Brain microvascular endothelial cell (primary cell): ENCODE data around the gene LTBP3.
A peak's percentile ranks its signal among the peaks of the same experiment; 100 is the strongest.
"Not testable (repeated sequence)": the region's sequence is repeated elsewhere in the genome, so short reads cannot be mapped to it uniquely, and the experiment has no call there.

ENCODE experiments used
- DNase-seq: peaks from one replicate; pipeline ENCODE4 v3.0.0-alpha.2; 2020
- H3K27ac ChIP-seq: fragments of 250-450 bp; sonication (Bioruptor Pico); 2 replicates; pipeline ENCODE4 v1.5.1; 2020; ENCODE audit warnings: mild to moderate bottlenecking, moderate library complexity
- H3K27me3 ChIP-seq: fragments of 250-450 bp; sonication (Bioruptor Pico); replicated peaks from 2 replicates; pipeline ENCODE4 v1.5.1; 2020; ENCODE audit warnings: mild to moderate bottlenecking
- H3K36me3 ChIP-seq: fragments of 250-450 bp; sonication (Bioruptor Pico); replicated peaks from 2 replicates; pipeline ENCODE4 v1.5.1; 2020; ENCODE audit warnings: mild to moderate bottlenecking
- H3K4me3 ChIP-seq: 2 replicates; pipeline ENCODE4 v1.5.1; 2011; ENCODE audit warnings: low read depth, mild to moderate bottlenecking, control low read depth, low read length, moderate library complexity
- in situ Hi-C: cut with HindIII; loops from 2 replicates; pipeline ENCODE4 v1.10.0; 2017; ENCODE audit warnings: low sequenced_read_pairs, low pct_ligation_motif_present
- TF ChIP-seq, protein P1 (sequence below): IDR thresholded peaks from 2 replicates; pipeline ENCODE4 v1.5.1; 2011; ENCODE audit warnings: low read depth, mild to moderate bottlenecking, moderate library complexity, low read length, control low read depth, inconsistent platforms; ENCODE audit errors: missing control alignments

LTBP3 gene

DNA sequence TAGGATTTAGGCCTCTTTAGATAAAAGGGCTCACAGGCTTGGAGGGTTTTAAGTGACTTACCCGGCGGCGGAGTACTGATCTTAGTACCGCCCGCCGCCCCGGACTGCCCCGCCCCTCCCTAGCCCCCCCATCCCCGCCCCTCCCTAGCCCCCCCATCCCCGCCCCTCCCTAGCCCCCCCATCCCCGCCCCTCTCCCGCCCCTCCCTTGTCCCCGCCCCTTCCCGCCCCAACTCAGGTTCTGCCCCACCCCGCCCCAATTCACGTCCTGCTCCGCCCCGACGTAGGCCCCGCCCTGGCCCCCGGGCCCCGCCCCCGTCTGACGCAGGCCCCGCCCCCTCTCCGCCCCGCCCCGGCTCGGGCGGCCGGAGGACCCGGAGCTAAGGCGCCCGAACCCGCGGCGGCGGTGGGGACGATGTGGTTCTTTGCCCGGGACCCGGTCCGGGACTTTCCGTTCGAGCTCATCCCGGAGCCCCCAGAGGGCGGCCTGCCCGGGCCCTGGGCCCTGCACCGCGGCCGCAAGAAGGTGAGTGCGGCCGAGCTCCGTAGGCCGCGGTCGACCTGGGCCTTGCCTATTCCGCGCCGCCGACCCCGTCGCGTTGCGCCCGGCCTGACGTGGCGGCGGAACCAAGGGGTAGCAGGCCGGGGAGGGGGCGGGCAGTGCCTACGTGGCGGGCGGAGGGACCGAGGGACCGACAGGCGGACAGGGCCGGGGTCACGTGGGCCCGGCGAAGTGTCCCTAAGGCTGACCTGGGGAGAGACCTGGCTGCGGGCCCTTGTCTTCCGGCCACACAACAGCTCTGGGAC lies 33.2 kb downstream of the LTBP3 start, which contains the start of gene SCYL1:
Gene SCYL1 (plus strand): TSS at position 343 of the 805 bp plus-strand sequence. CDS start 71 bp downstream, at position 414.
- peak within 1 kb of the TSS; percentile 92 for H3K27ac ChIP-seq
- H3K4me3 ChIP-seq, result peak within 1 kb of the TSS; percentile 86
- no peaks in the 10 kb centered on the region for H3K27me3 ChIP-seq
- TF ChIP-seq, protein P1, sequence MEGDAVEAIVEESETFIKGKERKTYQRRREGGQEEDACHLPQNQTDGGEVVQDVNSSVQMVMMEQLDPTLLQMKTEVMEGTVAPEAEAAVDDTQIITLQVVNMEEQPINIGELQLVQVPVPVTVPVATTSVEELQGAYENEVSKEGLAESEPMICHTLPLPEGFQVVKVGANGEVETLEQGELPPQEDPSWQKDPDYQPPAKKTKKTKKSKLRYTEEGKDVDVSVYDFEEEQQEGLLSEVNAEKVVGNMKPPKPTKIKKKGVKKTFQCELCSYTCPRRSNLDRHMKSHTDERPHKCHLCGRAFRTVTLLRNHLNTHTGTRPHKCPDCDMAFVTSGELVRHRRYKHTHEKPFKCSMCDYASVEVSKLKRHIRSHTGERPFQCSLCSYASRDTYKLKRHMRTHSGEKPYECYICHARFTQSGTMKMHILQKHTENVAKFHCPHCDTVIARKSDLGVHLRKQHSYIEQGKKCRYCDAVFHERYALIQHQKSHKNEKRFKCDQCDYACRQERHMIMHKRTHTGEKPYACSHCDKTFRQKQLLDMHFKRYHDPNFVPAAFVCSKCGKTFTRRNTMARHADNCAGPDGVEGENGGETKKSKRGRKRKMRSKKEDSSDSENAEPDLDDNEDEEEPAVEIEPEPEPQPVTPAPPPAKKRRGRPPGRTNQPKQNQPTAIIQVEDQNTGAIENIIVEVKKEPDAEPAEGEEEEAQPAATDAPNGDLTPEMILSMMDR, result no peak
- peaks cover 30% of the 10 kb centered on the region for H3K36me3 ChIP-seq
- DNase-seq, result peak; percentile 53
- in situ Hi-C loops, result no loop called here

DNA sequence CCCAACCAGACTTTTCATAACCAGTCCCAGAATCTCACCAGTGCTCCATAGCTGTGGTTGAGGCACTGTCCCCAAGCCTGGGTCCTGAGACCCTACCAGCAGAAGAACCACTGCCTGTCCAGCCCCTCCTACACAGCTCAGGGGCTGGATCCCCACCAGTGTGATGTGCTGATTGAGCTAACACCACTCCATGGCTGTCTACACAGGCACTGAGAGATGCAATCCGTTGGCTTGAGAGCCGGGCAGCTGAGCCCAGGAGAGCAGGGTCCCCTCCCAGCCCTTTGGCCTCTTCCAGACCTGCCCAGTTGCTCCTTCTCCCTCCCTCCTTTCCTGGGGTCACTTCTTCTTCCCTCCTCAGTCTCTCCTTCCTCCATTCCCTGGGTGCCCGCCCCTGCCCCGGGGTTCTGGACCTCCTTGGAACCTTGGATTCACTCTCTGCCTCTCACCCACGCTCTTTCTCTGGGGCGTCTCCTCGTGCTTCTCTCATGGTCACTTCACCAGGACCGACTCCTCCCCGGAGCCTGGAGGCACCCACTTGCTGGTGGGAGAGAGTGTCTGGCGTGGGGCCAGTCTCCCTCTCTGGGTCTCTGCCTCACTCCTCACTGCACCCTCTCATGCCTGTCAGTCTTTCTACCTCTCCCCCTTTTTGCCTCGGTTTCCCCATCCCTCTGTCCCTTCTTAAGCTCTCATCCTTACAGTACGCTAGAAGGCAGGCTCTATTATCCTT lies 34.0 kb downstream of the LTBP3 start:
- no peak overlapping the region for H3K27ac ChIP-seq
- no peaks in the 10 kb centered on the region for H3K27me3 ChIP-seq
- in situ Hi-C loops, result no loop called here
- TF ChIP-seq, protein P1, result no peak
- peaks cover 23% of the 10 kb centered on the region for H3K36me3 ChIP-seq
- DNase-seq, result no peak
- peak overlapping the region; percentile 40 for H3K4me3 ChIP-seq

DNA sequence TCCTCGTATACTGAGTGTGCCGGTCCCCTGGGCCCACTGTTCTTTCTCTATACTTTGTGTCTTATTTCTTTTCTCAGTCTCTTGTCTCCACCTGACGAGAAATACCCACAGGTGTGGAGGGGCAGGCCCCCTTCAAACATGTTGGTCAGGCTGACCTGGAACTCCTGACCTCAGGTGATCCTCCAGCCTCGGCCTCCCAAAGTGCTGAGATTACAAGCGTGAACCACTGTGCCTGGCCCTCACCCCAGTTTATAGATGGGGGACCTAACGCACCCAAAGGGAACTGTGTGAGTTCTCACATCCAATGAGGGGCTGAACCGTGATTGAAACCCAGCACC lies 34.6 kb downstream of the LTBP3 start:
- H3K27ac ChIP-seq, in situ Hi-C loops, DNase-seq, H3K4me3 ChIP-seq, H3K27me3 ChIP-seq: not testable (repeated sequence)
- peaks cover 20% of the 10 kb centered on the region for H3K36me3 ChIP-seq

DNA sequence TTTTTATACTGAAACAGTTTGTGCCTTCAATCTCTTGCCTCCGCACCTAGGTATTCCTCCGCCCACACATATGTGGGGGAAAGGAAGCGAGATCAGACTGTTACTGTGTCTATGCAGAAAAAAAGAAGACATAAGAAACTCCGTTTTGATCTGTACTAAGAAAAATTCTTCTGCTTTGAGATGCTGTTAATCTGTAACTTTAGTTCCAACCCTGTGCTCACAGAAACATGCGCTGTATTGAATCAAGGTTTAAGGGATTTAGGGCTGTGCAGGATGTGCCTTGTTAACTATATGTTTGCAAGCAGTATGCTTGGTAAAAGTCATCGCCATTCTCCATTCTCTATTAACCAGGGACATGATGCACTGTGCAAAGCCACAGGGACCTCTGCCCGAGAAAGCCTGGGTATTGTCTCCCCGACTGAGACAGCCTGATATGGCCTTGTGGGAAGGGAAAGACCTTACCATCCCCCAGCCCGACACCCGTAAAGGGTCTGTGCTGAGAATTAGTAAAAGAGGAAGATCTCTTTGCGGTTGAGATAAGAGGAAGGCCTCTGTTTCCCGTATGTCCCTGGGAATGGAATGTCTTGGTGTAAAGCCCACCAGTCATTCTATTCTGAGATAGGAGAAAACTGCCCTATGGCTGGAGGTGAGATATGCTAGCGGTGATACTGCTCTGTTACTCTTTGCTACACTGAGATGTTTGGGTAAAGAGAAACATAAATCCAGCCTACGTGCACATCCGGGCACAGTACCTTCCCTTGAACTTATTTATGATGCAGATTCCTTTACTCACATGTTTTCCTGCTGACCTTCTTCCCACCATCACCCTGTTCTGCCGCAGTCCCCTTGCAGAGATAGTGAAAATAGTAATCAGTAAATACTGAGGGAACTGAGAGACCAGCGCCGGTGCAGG lies 35.2 kb downstream of the LTBP3 start:
- H3K36me3 ChIP-seq, result peaks cover 16% of the 10 kb centered on the region
- in situ Hi-C loops, H3K27ac ChIP-seq, DNase-seq, H3K4me3 ChIP-seq, H3K27me3 ChIP-seq: not testable (repeated sequence)

DNA sequence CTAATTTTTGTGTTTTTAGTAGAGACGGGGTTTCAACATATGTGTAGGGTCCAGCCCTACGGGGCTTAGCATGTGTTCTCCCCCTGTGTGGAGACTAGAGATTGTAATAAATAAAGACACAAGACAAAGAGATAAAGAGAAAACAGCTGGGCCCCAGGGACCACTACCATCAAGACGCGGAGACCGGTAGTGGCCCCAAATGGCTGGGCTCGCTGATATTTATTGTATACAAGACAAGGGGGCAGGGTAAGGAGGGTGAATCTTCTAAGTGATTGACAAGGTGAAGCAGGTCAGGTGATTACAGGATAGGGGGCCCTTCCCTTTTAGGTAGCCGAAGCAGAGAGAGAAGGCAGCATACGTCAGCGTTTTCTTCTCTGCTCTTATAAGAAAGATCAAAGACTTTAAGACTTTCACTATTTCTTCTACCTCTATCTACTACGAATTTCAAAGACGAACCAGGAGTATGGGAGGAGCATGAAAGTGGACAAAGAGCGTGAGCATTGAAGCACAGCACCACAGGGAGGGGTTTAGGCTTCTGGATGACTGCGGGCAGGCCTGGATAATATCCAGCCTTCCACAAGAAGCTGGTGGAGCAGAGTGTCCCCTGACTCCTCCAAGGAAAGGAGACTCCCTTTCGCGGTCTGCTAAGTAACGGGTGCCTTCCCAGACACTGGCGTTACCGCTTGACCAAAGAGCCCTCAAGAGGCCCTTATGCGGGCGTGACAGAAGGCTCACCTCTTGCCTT lies 36.2 kb downstream of the LTBP3 start:
- DNase-seq, in situ Hi-C loops, H3K36me3 ChIP-seq, H3K4me3 ChIP-seq, H3K27me3 ChIP-seq, H3K27ac ChIP-seq: not testable (repeated sequence)

DNA sequence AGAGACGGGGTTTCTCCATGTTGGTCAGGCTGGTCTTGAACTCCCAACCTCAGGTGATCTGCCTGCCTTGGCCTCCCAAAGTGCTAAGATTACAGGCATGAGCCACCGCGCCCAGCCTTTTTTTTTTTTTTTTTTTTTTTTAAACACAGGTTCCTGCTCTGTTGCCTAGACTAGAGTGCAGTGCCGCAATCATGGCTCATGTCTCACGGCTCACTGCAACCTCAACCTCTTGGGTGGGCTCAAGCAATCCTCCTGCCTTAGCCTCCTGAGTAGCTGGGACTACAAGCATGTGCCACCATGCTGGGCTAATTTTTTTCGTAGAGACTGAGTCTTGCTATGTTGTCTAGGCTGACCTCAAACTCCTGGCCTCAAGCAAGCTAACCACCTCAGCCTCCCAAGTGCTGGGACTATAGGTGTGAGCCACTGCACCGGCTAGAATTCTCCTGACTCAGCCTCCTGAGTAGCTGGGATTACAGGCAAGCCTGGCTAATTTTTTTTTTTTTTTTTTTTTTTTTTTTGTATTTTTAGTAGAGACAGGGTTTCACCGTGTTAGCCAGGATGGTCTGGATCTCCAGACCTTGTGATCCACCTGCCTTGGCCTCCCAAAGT lies 39.1 kb downstream of the LTBP3 start:
- H3K27me3 ChIP-seq, H3K4me3 ChIP-seq, H3K27ac ChIP-seq, DNase-seq, in situ Hi-C loops, H3K36me3 ChIP-seq: not testable (repeated sequence)
